IPS-11a (cell line): Measurements from ENCODE around the gene CALR3.
"Not testable (repeated sequence)": the region's sequence is repeated elsewhere in the genome, so short reads cannot be mapped to it uniquely, and the experiment has no call there.

Experiments used
- H3K4me3 ChIP-seq: one replicate; pipeline ENCODE4 v1.5.1; 2013; ENCODE audit warnings: low read depth, low read length, control low read depth

CALR3 gene

DNA sequence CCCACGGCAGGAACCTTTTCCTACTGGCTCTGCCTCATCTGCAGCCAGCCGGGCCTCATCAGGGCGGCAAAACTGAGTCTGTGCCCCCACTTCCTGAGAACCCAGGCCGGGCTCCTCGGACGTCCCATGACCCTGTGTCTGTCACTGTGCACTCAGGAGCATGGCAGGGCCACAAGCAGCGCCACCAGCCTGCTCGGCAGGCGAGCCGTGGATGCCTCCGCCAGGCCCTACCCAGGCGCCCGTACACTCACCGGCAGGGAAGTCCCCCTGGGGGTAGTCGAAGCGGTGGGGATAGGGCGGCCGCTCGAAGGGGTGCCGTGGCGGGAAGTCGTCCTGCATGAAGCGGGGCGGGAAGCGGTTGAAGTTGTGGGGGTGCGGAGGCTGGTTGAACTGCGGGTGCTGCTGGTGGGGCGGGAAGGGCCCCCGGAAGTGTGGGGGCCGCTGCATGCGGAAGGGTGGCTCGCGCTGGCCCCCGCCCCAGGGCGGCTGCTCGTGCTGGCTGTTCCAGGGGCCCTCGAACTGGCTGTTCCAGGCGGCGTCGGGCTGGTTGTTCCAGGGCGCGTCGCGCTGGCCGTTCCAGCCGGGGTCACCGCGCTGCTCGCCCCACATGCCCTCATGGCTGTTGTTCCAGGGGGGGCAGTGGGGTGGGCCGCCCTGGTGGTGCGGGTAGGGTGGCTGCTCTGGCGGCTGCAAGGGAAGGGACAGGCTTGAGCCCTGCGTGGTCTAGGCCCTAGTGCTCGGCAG is 29.2 kb upstream of the CALR3 start:
- H3K4me3 ChIP-seq: no peak overlapping the region

- no peak overlapping the region for H3K4me3 ChIP-seq
Observed at GRCh38 chr19:16522559-16523377, 26.8 kb upstream of the CALR3 start.

DNA sequence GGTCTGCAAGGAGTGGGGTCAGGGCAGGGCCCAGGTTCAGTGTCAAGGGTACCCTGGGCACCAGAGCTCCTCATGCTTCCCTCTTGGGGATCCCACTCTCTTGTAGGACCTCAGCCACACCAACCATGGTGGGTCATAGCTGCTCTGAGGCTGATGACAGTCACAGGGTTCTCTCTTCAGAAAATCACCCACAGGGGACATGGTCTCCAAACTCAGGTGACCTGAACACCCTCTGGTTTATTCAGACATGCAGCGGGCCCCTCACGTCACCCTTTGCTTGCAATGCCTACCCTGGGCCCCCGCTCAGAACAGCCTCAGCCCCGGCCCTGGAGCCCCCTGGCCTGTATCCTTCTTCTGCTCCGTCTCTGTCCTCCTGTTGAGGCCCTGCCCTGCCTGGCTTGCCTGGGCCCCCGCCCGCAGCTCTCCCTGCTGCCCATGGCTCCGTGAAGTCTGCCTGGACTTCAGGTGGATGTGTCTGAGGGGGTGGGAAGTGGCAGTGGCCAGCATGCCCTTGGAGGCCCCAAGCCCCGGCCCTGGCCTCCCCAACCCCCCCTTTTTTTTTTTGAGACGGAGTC is 25.8 kb upstream of the CALR3 start:
- H3K4me3 ChIP-seq: no peak overlapping the region

- H3K4me3 ChIP-seq: no peak overlapping the region
Observed at GRCh38 chr19:16520986-16521624, 25.1 kb upstream of the CALR3 start.

GRCh38 chr19:16520074-16520973 is 24.4 kb upstream of the CALR3 start:
- H3K4me3 ChIP-seq: no peak overlapping the region

DNA sequence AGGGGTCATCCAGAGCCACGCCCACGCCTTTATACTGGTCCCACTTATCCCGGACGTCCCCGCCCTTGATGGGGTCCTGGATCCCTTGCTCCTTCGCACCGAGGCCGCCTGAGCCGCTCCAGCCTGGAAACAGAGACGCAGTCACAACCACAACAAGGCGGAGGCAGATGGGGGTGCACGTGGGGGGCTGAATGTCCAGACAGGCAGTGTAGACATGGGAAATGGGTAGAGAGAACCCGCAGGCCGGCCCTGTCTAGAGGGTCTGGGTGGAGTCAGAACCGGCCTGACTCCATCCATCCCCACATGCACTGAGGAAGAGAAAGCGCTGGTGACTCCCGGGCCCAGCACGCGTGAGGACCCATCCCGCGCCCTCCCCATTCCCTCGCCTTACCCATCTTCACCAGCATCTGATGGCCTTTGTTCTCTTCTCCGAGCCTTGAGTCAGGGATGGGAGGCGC is 23.3 kb upstream of the CALR3 start:
- H3K4me3 ChIP-seq: no peak overlapping the region

GRCh38 chr19:16518483-16519229 is 22.7 kb upstream of the CALR3 start:
- H3K4me3 ChIP-seq: no peak overlapping the region

DNA sequence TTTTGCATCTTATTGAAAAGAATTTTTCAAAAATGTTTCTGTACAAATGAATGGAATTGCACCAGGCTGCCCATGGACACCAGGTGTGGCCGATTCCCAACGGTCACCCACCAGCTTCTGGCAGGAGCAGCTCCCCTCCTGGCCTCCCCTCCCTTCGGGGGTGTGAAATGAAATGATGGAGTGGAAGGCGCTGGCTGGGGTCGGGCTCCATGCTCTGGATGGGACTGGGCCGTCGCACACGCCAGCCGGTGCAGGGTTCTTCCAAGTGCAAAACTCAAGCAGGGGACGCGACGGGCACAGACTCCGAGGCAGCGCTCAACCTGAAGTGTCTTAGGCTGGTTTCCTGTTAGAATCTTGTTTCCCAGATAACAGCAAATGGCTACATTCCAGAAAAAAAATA is 22.1 kb upstream of the CALR3 start:
- H3K4me3 ChIP-seq: no peak overlapping the region

GRCh38 chr19:16516923-16517610 is 21.1 kb upstream of the CALR3 start:
- H3K4me3 ChIP-seq: no peak overlapping the region

DNA sequence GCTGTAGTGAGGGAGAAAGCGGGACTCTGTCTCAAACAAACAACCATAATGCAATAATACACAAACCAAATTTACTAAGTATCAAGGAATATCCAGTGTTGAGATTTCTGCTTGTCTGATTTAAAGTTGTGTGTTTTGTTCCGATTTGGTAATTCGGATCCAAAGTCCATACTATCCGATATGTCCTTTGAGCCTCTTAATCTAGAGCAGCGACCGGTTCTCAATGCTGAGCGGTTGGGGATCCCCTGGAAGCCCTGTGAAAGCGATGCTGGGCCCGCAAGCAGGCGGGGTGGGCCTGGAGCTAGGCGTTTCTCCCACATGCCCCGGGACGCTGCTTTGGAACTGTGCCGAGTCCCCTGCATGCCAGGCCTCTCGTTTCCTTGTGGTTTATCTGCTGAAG is 20.4 kb upstream of the CALR3 start:
- H3K4me3 ChIP-seq: no peak overlapping the region

GRCh38 chr19:16514383-16515019 is 18.5 kb upstream of the CALR3 start:
- H3K4me3 ChIP-seq: no peak overlapping the region

DNA sequence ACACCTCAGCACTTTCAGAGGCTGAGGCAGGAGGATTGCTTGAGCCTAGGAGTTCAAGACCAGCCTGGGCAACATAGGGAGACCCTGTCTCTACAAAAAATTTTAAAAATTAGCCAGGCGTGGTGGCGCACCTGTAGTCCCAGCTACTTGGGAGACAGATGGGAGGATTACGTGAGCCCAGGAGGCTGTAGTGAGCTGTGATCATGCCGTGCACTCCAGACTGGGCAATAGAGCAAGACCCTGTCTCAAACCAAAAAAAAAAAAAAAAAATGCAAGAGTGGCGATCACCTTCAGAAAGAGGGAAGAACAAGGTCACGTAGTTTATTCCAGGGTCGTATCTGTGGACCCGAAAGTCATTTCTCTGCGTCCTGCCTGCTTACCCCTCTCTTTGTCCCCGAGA is 16.6 kb upstream of the CALR3 start:
- not testable (repeated sequence) for H3K4me3 ChIP-seq

GRCh38 chr19:16509141-16510061 is 13.4 kb upstream of the CALR3 start:
- H3K4me3 ChIP-seq: no peak overlapping the region

- no peak overlapping the region for H3K4me3 ChIP-seq
Observed at GRCh38 chr19:16508546-16508945, 12.6 kb upstream of the CALR3 start.

DNA sequence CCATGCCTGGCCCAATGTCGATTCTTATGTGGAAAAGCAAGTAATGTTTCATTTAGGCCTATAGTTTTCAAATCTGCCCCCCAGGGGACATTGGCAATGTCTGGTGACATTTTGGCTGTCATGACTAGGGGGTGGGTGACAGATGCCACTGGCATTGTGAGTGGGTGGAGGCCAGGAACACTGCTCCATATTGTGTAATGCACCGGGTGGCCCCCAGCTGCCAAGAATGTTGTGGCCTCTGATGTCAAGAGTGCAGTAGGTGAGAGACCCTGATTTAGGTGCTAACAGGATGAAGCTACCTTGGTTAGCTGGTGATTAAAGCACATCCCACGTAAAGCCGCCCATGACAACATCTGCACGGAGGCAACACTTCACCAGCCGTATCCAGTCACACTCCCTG is 11.0 kb upstream of the CALR3 start:
- no peak overlapping the region for H3K4me3 ChIP-seq

DNA sequence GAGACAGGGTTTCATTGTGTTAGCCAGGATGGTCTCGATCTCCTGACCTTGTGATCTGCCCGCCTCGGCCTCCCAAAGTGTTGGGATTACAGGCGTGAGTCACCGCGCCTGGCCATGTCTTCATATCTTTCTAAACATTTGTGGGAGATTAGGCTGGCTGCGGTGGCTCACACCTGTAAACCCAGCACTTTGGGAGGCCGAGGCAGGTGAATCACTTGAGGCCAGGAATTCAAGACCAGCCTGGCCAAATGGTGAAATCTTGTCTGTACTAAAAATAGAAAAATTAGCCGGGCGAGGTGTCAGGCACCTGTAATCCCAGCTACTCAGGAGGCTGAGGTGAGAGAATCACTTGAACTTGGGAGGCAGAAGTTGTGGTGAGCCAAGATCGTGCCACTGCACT is 10.2 kb upstream of the CALR3 start:
- not testable (repeated sequence) for H3K4me3 ChIP-seq

- no peak overlapping the region for H3K4me3 ChIP-seq
Observed at GRCh38 chr19:16504271-16504670, 8.3 kb upstream of the CALR3 start.

GRCh38 chr19:16497837-16498236 is 1.9 kb upstream of the CALR3 start:
- no peak overlapping the region for H3K4me3 ChIP-seq
